AG10803 (cell line): ENCODE measurements around the gene CCND2.

Experiments used
- DNase-seq: peaks from one replicate; pipeline ENCODE4 v3.0.0; 2010; ENCODE audit warnings: low read depth
- H3K4me3 ChIP-seq: 2 replicates; pipeline ENCODE4 v1.5.1; 2011; ENCODE audit warnings: mild to moderate bottlenecking, low read length, control low read depth
- TF ChIP-seq, protein P1 (sequence below): conservative IDR thresholded peaks from 2 replicates; pipeline ENCODE4 v1.5.1; 2011; ENCODE audit warnings: mild to moderate bottlenecking, low read length, control low read depth, inconsistent platforms

CCND2 gene

GRCh38 chr12:4256043-4256826 lies 17.3 kb upstream of the CCND2 start:
- TF ChIP-seq, protein P1, sequence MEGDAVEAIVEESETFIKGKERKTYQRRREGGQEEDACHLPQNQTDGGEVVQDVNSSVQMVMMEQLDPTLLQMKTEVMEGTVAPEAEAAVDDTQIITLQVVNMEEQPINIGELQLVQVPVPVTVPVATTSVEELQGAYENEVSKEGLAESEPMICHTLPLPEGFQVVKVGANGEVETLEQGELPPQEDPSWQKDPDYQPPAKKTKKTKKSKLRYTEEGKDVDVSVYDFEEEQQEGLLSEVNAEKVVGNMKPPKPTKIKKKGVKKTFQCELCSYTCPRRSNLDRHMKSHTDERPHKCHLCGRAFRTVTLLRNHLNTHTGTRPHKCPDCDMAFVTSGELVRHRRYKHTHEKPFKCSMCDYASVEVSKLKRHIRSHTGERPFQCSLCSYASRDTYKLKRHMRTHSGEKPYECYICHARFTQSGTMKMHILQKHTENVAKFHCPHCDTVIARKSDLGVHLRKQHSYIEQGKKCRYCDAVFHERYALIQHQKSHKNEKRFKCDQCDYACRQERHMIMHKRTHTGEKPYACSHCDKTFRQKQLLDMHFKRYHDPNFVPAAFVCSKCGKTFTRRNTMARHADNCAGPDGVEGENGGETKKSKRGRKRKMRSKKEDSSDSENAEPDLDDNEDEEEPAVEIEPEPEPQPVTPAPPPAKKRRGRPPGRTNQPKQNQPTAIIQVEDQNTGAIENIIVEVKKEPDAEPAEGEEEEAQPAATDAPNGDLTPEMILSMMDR = no peak
- no peak overlapping the region for H3K4me3 ChIP-seq
- DNase-seq = no peak

DNA sequence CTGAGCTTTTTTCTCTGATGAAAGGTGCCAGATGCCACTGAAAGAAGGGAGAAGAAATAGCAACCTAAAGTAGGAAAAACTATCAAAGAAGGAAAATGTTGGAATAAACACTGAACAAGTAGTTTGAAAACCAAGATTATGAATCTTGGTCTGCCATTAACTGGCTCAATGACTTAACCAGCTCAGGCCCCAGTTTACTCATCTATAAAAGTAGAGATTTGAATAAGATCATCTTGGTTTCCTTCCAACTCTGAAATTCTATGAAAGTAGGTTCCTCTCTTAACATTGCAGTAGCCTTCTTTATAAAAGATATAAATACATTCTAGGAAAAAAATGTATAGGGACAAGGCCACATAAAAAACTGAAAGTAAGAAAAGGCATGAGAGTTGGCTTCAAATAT lies 16.1 kb upstream of the CCND2 start:
- no peak overlapping the region for H3K4me3 ChIP-seq
- DNase-seq = no peak
- TF ChIP-seq, protein P1 = no peak

DNA sequence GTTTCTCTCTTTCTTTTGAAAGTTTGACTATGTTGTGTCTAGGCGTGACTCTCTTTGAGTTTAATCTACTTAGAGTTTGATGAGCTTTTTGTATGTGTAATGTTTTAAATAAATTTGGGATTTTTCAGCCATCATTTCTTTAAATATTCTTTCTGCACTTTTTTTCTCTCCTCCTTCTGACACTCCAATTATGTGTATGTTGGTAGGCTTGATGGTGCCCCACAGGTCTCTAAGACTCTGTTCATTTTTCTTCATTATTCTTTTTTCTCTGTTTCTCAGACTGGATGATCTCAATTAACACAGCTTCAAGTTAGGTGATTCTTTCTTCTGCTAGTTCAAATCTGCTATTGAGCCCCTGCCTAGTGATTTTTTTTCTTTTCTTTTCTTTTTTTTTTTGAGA lies 14.5 kb upstream of the CCND2 start:
- TF ChIP-seq, protein P1 = no peak
- DNase-seq = no peak
- H3K4me3 ChIP-seq = no peak overlapping the region

- TF ChIP-seq, protein P1 = no peak
- DNase-seq = no peak
- no peak overlapping the region for H3K4me3 ChIP-seq
These were observed 11.9 kb upstream of the CCND2 start for GRCh38 chr12:4261655-4262054.

DNA sequence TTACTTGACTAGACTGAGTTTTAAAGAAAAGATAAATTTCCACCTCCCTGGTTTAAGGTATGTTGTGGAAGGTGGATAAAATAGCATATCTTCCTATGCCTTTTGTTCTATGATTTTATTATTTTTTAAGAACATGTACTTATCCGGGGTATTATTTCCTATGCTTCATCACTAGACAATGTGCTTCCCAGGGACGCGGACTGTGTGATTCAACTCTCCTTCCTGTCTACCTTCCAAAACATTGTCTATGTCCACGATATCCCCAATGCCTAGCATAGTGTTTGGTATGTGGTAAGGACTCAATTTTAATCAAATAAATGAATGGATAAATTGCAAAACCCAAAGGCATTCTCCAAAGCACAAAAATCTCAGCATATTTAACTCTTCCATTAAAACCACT lies 8.3 kb upstream of the CCND2 start:
- H3K4me3 ChIP-seq = no peak overlapping the region
- TF ChIP-seq, protein P1 = no peak
- DNase-seq = no peak

DNA sequence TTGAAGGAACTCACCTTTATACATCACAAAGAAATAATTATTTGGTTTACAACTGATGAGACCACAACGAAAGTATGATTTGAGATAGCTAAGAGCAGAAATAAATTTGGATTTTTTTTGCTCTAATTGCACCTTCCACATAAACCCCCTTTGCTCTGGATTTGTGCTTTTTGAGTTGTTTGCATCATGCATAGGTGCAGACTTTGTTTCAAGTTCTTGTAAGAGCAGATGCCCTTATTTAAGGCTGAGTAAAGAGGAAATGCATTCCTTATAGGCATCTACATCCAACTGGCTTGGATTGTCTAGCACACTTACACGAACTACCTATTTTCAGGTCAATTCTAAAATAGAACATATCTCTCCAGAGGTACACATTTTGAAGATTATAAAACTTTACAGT lies 6.6 kb upstream of the CCND2 start:
- TF ChIP-seq, protein P1 = no peak
- no peak overlapping the region for H3K4me3 ChIP-seq
- no peak for DNase-seq

DNA sequence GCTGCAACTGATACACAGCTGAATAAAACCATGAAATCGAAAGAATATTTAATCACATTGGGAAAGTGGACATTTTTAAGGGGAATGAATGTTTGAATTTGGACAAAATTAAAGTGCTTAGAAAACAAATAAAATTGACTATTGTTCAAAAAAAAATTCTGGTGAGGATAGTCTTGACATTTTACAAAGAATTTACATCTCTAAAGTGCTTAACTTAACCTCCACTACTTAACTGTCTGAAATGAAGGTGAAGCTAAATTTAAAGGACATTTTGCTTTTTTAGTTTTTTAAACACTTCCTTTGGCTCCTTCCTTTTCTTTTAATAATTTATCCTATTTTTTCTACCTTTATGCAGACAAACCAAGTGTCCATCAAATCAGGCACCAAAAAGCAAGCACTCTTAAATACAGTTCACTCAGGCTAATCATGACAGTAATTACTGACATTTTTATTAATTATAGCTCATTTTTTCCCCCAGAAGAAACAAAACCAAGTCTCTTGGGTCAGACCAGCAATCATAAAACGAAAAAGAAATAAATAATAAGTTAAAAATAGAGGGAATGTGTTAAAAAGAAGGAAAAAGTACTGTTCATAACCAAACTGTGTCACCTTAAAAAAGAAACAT lies 5.7 kb upstream of the CCND2 start:
- TF ChIP-seq, protein P1 = no peak
- H3K4me3 ChIP-seq = no peak overlapping the region
- no peak for DNase-seq
